Stimulated activated CD8-positive, alpha-beta memory T cell treated with anti-CD3 and anti-CD28 coated beads, Interleukin-4, amount 100 ng/mL, for 1 hour (primary cell): ENCODE data around the gene SH3BGR.

Experiments used
- DNase-seq, 2 donors: peaks; one replicate each; pipeline ENCODE4 v3.0.0-alpha.2; 2020; ENCODE audit warnings: low read depth in 2 of 2, low spot score in 1 of 2

SH3BGR gene

DNA sequence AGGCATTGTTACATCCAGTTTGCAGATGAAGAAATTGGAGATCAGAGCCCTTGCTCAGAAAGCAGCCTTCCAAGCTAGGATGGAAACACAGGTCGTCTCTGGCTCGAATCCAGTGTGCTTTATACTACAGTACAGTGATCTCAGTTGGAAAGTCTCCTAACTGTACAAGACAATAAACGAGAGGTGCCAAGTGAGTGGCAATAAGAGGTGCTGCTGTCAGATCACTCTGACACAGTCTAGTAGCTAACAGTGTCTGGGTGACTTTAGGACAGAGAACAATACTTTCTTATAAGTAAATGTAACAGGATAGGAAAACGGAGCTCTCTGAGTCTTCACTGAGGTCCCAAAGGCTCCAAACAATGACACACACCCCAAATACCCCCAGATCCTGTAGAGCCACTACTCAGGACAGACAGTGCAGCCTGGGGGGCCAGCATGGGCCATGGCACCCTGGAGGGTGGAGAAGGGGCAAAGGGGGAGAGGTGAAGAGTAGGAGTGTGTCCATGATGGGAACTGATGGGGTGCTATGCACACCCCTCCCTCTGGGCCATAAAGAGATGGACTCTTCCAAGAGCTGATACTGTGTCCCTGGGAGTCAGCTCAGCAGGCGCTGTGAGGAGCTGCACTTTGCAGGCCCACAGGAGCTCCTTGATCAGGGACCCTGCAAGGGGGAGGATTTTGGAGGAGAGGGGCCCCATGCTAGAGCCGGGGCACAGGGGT, 3.3 kb downstream of the SH3BGR start:
- no peak for DNase-seq

DNA sequence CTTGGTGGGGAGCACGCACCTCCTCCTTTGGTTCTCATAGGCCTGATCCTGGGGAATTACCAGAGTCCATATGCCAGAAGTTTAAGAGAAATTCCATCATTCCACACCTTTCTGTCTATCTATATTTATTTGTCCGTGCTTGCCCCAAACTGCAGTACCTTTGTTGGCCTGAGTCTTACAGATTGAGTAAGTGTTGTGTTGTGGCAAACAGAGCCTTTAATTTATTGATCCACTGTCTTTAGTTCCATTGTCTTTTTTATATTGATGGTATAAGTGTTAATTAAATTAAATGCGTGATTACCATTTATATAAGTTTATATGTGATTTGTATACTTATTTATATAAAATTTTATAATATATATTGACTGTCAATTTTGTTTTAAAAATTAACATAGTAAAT, 4.9 kb downstream of the SH3BGR start:
- no peak for DNase-seq

GRCh38 chr21:39461419-39461818, 9.6 kb downstream of the SH3BGR start:
- DNase-seq, result no peak

GRCh38 chr21:39463308-39463707, 11.5 kb downstream of the SH3BGR start:
- DNase-seq, result no peak

- DNase-seq, result no peak
Measured at GRCh38 chr21:39466584-39466983, 14.8 kb downstream of the SH3BGR start.

- DNase-seq, result no peak
Measured at GRCh38 chr21:39467746-39468145, 16.0 kb downstream of the SH3BGR start.

DNA sequence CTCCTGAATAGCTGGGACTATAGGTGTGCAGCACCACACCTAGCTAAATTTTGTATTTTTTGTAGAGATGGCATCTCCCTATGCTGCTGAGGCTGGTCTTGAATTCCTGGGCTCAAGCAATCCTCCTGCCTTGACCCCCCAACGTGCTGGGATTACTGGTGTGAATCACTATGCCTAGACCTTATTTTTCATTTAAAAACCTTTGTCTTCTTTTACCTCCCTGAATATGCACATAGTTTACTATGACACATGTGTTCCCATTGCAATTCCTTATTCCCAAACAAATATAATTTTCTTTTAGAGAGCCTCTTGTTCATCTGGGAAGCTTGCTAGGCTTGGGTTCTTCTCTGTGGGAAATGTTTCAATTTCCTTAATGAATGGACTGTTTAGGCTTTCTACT, 16.8 kb downstream of the SH3BGR start:
- no peak for DNase-seq

- no peak for DNase-seq
Measured at GRCh38 chr21:39471598-39471997, 19.8 kb downstream of the SH3BGR start.

DNA sequence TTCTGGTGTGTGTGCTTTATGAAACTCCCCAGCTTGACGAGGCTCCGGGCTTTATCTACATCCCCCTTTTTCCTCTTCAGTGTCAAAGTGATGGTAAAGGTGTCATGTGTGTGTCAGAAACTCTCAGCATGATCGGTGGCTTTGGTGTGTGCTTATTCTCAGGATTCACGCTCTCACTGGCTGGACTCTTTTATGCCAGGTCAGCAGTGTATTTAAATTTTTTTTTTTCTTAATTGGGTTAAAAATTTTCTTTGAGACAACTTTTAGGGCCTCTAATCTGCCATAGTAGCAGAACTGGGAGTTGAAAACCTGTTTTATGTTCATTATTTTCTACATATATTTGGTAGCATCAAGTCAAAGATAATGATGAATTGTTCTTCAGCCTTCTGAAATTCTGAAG, 21.0 kb downstream of the SH3BGR start:
- DNase-seq, result no peak

DNA sequence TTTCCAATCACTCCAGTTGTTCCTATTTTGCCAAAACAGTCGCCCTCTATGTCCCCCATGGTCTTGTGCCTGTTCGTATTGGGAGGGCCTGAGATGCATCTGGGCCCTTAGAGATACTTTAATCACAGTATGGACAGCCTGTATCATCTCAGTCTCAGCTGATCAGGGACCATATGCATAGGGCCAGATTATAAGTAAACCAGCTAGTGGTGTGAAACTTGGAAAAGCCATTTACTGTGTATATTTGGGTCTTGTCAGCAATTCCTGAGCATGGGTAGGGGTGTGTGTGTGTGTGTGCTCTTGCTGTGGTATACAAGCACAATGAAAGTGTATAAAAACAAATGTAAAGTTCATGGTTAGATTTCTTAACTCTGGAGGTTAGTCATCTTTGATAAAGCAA, 22.8 kb downstream of the SH3BGR start:
- no peak for DNase-seq

DNA sequence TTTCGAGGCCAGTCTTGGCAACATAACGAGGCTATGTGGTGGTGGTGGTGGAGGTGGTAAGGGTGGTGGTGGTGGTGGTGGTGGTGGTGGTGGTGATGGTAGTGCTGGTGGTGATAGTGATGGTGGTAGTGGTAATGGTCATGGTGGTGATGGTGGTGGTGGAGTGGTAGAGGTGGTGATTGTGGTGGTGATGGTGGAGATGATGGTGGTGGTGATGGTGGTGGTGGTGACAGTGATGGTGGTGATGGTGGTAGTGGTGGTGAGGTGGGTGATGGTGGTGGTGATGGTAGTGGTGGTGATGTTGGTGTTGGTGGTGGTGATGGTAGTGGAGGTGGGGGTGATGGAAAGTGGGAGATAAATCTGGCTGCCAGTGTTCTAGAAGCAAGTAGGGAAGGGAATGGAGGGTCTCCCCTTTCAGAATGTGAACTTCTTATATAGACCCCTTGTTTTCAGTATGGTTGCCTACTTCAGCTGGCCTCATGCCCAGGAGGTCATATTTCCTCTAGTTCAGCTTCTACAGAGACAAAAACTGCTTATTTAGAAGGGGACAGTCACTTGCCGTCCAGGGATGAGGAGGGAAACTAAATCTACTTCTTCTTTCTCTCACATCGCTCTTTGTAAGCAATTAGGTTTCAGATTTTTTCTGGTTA, 27.5 kb downstream of the SH3BGR start:
- no peak for DNase-seq

GRCh38 chr21:39479814-39480182, 28.0 kb downstream of the SH3BGR start:
- DNase-seq, result no peak

GRCh38 chr21:39480271-39480670, 28.5 kb downstream of the SH3BGR start:
- DNase-seq, result no peak

- no peak for DNase-seq
Measured at GRCh38 chr21:39481886-39482285, 30.1 kb downstream of the SH3BGR start.

- DNase-seq, result no peak
Measured at GRCh38 chr21:39483917-39484316, 32.1 kb downstream of the SH3BGR start.

DNA sequence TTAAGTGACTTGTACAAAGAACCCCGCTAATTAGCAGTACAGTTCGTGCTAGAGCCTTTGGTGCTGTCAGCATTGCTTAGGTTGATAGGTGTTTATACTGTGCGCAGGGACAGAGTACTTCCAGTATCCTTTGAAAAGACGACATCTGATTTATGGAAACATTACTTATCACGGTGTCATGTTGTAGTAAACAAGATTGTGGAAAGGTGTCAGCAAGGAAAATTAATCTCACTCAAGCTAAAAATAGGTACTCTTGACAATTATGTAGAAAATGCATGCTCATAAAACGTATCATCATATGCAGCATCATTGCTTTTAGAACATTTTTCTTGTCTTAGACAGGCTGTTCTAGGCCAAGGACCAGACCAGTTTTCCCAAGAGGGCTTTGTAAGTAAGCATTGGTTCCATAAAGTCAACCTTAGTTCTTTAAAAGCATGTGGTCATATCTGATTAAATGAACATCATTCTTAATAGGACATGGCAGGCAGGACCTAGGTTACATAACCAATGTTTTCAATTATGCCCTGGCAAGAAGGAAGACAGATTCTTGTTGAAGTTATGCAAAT, 33.0 kb downstream of the SH3BGR start:
- no peak for DNase-seq

DNA sequence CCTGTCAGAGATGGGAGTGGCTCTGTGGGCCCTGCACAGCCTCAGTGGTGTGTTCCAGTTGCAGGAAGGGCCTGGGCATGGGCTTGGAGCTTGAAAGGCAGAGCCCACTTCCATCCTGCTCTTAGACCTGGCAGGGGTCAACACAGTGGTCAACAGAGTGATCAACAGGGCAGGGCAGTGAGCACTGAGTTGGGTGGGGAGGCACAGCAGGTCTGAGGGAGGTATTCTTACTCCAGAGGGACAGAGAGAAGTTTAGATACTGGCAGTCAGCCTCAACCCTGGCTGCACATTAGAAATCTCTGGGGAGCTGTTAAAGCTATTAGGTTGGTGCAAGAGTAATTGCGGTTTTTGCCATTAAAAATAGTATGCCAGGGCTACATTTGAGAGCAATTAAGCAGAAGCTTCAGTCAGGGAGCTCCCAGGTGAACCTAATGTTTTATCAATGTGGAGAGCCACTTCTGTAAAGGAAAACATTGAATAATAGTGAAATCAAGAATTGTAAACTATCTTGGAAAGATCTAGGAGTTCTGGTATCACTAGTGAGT, 37.7 kb downstream of the SH3BGR start:
- DNase-seq, result no peak

- DNase-seq, result no peak
Measured at GRCh38 chr21:39499156-39499555, 47.4 kb downstream of the SH3BGR start.

DNA sequence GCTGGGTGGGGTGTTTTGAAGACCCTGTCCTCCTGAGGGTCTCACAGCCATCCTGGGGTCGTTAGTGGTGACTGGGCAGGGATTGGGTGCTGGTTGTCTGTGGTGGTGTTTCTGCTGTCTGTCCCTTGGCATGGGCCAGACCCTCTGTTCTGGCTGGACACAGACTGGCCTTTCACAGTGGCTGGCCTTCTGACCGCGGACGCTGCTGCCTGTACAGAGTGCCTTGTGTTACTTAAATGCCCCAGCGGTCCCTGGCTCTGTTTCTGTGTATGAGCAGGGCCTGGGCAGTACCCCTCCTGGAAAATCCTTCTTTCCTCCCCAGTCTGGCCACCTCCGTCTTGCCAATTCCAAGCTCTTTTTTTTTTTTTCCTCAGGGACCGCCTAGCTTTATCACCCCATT, 50.9 kb downstream of the SH3BGR start:
- no peak for DNase-seq

- DNase-seq, result no peak
Measured at GRCh38 chr21:39503123-39503762, 51.5 kb downstream of the SH3BGR start.

GRCh38 chr21:39504230-39504629, 52.5 kb downstream of the SH3BGR start:
- no peak for DNase-seq

GRCh38 chr21:39510240-39510639, 58.5 kb downstream of the SH3BGR start:
- DNase-seq, result no peak
